ENCODE results near the gene SUCLG2.

GRCh38 chr3:67524046-67524445, 130.4 kb downstream of the SUCLG2 start:
- TF ChIP-seq CTCF (conservative IDR thresholded peaks at IDR 0.05; ENCODE audit: low read depth, low read length) (no peak), EZH2 (IDR thresholded peaks at IDR 0.05; ENCODE audit: low read length, unreplicated experiment) (no peak), EZH2phosphoT487 (IDR thresholded peaks at IDR 0.05; ENCODE audit: borderline replicate concordance, low read length) (no peak)
